Gastrocnemius medialis (tissue), 4 donors: ENCODE measurements around the gene ZFP1. TPM values are rescaled to one million over a fixed set of nuclear protein-coding genes. Genes with fewer than 3 reads are reported as not detected.

Experiments
- ATAC-seq, 2 donors: fragments of 150-250 bp; one replicate each; pipeline ENCODE4 v1.9.1; 2016
- DNase-seq, 2 donors: peaks; one replicate each; pipeline ENCODE4 v3.0.0-alpha.2; 2019
- H3K27ac ChIP-seq, 4 donors: fragments of 200-600 bp; sonication (generic); 1 replicate in 1 of 4; 2 replicates in 3 of 4; pipeline ENCODE4 v1.5.1; 2016 to 2018; ENCODE audit warnings: mild to moderate bottlenecking in 2 of 4, moderate library complexity in 1 of 4
- H3K27me3 ChIP-seq, 3 donors: fragments of 200-600 bp; sonication (generic) in 2 of 3; 1 replicate in 1 of 3; 2 replicates in 2 of 3; pipeline versions ENCODE4 v1.5.1 to v1.6.0; 2016 to 2019; ENCODE audit warnings: mild to moderate bottlenecking in 1 of 3, moderate library complexity in 1 of 3
- H3K36me3 ChIP-seq, 2 donors: fragments of 200-600 bp; sonication (generic) in 1 of 2; one replicate each; pipeline ENCODE4 v1.5.1; 2017 to 2018
- H3K4me1 ChIP-seq, 2 donors: fragments of 200-600 bp; sonication (generic) in 1 of 2; one replicate each; pipeline ENCODE4 v1.5.1; 2016 to 2017; ENCODE audit warnings: mild to moderate bottlenecking in 2 of 2
- H3K4me3 ChIP-seq, 4 donors: fragments of 200-600 bp; sonication (generic) in 3 of 4; 1 replicate in 1 of 4; 2 replicates in 3 of 4; pipeline ENCODE4 v1.5.1; 2016 to 2019; ENCODE audit warnings: mild to moderate bottlenecking in 2 of 4
- H3K9me3 ChIP-seq, 3 donors: fragments of 200-600 bp; sonication (generic) in 2 of 3; 1 replicate in 1 of 3; 2 replicates in 2 of 3; pipeline ENCODE4 v1.5.1; 2016 to 2019
- CTCF ChIP-seq, 5 experiments: fragments of 450-650 bp in 3 of 5; fragments of 200-600 bp in 2 of 5; sonication (generic) in 2 of 5; IDR thresholded peaks in 4 of 5; conservative IDR thresholded peaks in 1 of 5; 1 replicate in 4 of 5; 2 replicates in 1 of 5; pipeline ENCODE4 v1.5.1; 2016 to 2019; ENCODE audit warnings: antibody characterized with exemption in 5 of 5, mild to moderate bottlenecking in 3 of 5, moderate library complexity in 3 of 5
- POLR2A ChIP-seq, 2 donors: fragments of 450-650 bp; IDR thresholded peaks; one replicate each; pipeline ENCODE4 v1.6.1; 2017; ENCODE audit warnings: antibody characterized with exemption in 2 of 2, mild to moderate bottlenecking in 2 of 2, moderate library complexity in 2 of 2
- in situ Hi-C, 4 donors: fragments of 200-750 bp; cut with MboI; loops; one replicate each; pipeline versions ENCODE4 v1.15.0 to v1.8.0; 2017; ENCODE audit warnings: low sequenced_read_pairs in 4 of 4
- intact Hi-C: fragments of 100-400 bp; cut with DNase I; formaldehyde crosslinking; loops from one replicate; pipeline ENCODE4 v1.15.1; 2023; ENCODE audit warnings: low total_unique reads
- total RNA-seq, 4 donors: library from RNA; depleted of rRNA; stranded (reverse); fragments of >200 nt; gene quantifications; one replicate each; pipeline versions ENCODE4 v1.1.0 to v1.2.3, GENCODE V29; 2016

ZFP1 gene
- total RNA-seq, 4 donors from 2014 or later: 4.1 to 11.0 (median 6.5) TPM

GRCh38 chr16:75111961-75112733 lies 36.2 kb upstream of the ZFP1 start:
- no peaks in the 10 kb centered on the region for H3K9me3 ChIP-seq
- intact Hi-C loops (loop anchor here (1.0 to 10.0 kb wide), 2 partner anchors 114 to 153 kb away; no protein-coding TSS in a partner anchor), in situ Hi-C loops (no loop called here)
- peak overlapping the region; percentile 97 to 99 (median 97) for H3K27ac ChIP-seq
- no peaks in the 10 kb centered on the region for H3K27me3 ChIP-seq
- no peak for DNase-seq
- TF ChIP-seq POLR2A (IDR thresholded peaks at IDR 0.05) (no peak), CTCF (IDR thresholded peaks at IDR 0.05 in 4 of 5, conservative IDR thresholded peaks at IDR 0.05 in 1 of 5) (no peak)
- ATAC-seq: no peak
- H3K36me3 ChIP-seq: no peaks in the 10 kb centered on the region
- no peak overlapping the region for H3K4me3 ChIP-seq
- peaks cover 66 to 77% of the 10 kb centered on the region in 2 donors for H3K4me1 ChIP-seq

DNA sequence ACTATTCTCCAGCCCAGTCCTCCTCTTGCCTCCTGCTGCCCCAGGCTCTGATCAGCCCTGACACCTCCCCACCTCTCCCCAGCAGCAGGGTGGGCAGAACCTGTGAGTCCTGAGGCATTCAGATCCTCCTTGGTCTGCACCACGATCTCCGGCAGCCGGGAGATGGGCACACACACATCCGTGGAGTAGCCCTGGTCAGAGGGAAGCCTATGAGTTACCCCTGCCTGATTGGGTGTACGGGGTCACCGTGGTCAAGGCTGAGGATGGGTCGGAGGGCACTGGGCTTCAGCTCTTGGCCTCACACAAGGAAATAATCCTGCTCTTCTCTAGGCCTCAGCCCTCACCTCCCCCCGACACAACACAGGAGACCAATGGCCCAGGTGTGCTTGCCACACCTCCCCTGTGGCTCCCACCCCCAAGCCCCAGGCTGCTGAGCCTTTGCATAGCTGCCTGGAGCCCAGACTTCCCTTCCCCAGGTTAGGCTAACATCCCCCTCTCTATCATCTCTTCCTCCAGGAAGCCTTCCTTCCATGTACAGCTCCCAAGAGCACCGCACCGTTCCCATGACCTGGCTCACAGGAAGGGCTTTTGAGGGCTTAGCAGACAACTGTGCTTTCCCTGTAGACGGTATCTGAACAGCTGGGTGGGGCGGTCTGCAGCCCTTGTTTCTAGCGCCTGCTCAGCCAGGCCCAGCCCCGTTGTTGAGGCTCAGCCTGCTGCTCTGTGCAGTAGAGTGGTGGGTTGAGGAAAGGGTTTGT lies 35.4 kb upstream of the ZFP1 start:
- ATAC-seq: no peak
- Histone ChIP-seq H3K4me1 (peaks cover 61 to 70% of the 10 kb centered on the region in 2 donors), H3K27ac (peak overlapping the region; percentile 97 to 99 (median 97)), H3K9me3 (no peaks in the 10 kb centered on the region), H3K4me3 (no peak overlapping the region), H3K27me3 (no peaks in the 10 kb centered on the region), H3K36me3 (no peaks in the 10 kb centered on the region)
- TF ChIP-seq CTCF (IDR thresholded peaks at IDR 0.05 in 4 of 5, conservative IDR thresholded peaks at IDR 0.05 in 1 of 5) (no peak), POLR2A (IDR thresholded peaks at IDR 0.05) (no peak)
- DNase-seq: no peak
- intact Hi-C loops (loop anchor here (10.0 kb wide), 1 partner anchor 152 kb away; no protein-coding TSS in a partner anchor), in situ Hi-C loops (no loop called here)

GRCh38 chr16:75113541-75114121 lies 34.7 kb upstream of the ZFP1 start:
- H3K9me3 ChIP-seq: no peaks in the 10 kb centered on the region
- peak overlapping the region; percentile 97 to 99 (median 97) for H3K27ac ChIP-seq
- H3K36me3 ChIP-seq: no peaks in the 10 kb centered on the region
- peaks cover 53 to 63% of the 10 kb centered on the region in 2 donors for H3K4me1 ChIP-seq
- in situ Hi-C loops: no loop called here
- H3K27me3 ChIP-seq: no peaks in the 10 kb centered on the region
- no peak overlapping the region for H3K4me3 ChIP-seq
- intact Hi-C loops: loop anchor here (10.0 kb wide), 1 partner anchor 151 kb away; no protein-coding TSS in a partner anchor
- TF ChIP-seq CTCF (IDR thresholded peaks at IDR 0.05 in 4 of 5, conservative IDR thresholded peaks at IDR 0.05 in 1 of 5) (no peak), POLR2A (IDR thresholded peaks at IDR 0.05) (no peak)
- no peak for DNase-seq
- no peak for ATAC-seq

GRCh38 chr16:75114179-75114945 lies 34.0 kb upstream of the ZFP1 start:
- ATAC-seq (no peak), DNase-seq (no peak)
- intact Hi-C loops (loop anchor here (10.0 kb wide), 1 partner anchor 150 kb away; no protein-coding TSS in a partner anchor), in situ Hi-C loops (no loop called here)
- Histone ChIP-seq H3K27ac (peak overlapping the region; percentile 95 to 99 (median 96)), H3K27me3 (no peaks in the 10 kb centered on the region), H3K9me3 (no peaks in the 10 kb centered on the region), H3K36me3 (no peaks in the 10 kb centered on the region), H3K4me1 (peaks cover 46 to 56% of the 10 kb centered on the region in 2 donors), H3K4me3 (no peak overlapping the region)
- TF ChIP-seq POLR2A (IDR thresholded peaks at IDR 0.05) (no peak), CTCF (IDR thresholded peaks at IDR 0.05 in 4 of 5, conservative IDR thresholded peaks at IDR 0.05 in 1 of 5) (no peak)
